Stimulated activated CD4-positive, alpha-beta T cell treated with anti-CD3 and anti-CD28 coated beads, Interleukin-1b, Interleukin-23, amount 100 ng/mL, for 4 hours (primary cell): ENCODE measurements around the gene KIF16B.
"Not testable (repeated sequence)": the region's sequence is repeated elsewhere in the genome, so short reads cannot be mapped to it uniquely, and the experiment has no call there.

Experiments used
- DNase-seq, 2 donors: peaks; one replicate each; pipeline ENCODE4 v3.0.0-alpha.2; 2020; ENCODE audit warnings: low read depth in 2 of 2

The KIF16B gene

DNA sequence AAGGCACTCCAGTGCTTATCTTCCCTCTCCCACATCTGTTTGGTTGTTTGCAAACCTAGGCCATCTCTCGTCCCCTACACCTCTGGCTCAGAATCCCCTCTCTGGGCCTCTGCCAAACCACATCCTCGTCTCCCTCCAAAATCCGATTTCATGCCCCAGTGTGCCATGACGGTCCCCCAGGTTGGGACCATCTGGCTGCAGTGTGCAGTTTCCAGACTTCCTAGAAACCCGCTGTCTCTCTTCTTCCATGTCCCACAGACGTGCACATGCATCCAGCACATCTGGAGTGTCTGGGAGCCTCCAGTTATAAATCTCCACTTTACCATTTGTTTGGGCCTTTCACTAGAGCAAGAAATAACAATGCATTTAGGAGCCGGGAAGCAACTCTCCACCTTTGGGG lies 316.2 kb downstream of the KIF16B start:
- no peak for DNase-seq

DNA sequence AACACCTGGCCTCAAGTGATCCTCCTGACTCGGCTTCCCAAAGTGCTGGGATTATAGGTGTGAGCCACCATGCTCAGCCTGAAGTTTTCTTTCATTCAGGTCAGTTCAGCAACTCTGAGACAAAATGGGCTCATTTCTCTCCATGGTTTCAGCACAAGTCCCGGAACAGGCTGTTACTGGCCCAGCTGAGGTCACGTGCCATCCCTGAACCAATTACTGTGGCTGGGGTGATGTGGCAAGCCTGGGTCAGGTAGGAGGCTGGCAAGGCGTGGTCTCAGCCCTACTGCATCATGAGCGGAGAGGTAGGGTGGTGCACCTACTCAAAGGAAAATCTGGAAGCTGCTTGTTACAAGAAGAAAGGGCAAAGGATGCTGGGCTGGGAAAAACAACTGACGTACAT lies 326.4 kb downstream of the KIF16B start:
- DNase-seq: no peak

DNA sequence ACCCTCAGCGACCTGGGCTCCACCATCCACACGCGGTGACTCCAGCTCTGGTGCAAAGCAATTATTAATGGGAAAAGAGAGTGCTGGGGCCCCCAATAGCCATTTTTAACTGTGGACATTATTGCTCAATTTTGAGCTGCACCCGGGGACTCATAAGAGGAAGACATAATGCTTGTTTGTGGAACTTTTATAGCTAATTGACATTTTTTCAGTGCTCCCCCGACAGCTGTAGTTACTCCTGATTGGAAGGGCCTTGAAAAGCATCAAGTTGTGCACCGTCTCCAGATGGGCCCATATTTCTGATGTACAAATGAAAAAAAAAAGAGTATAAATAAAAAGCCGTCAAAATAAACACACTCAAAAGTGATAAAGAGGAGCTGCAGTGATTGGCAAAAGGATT lies 327.0 kb downstream of the KIF16B start:
- no peak for DNase-seq

DNA sequence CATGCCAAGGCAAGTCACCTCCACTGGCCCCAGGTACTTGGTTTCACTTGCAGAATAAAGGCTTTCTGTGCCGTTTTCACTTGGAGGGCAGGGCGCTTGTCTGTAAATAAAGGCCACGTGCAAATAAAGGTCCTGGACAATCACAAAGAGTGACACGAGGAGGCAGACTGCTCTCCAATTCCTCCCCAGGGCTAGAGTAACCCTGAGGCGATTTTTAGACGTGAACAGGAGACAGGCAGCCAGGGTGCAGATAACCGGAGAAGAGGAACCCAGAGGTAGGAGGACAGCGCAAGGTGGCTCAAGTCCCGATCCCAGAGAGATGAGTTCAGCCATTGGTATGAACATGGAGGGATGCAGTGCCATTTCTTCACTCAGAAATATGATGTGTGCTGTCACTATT lies 327.4 kb downstream of the KIF16B start:
- DNase-seq: no peak

DNA sequence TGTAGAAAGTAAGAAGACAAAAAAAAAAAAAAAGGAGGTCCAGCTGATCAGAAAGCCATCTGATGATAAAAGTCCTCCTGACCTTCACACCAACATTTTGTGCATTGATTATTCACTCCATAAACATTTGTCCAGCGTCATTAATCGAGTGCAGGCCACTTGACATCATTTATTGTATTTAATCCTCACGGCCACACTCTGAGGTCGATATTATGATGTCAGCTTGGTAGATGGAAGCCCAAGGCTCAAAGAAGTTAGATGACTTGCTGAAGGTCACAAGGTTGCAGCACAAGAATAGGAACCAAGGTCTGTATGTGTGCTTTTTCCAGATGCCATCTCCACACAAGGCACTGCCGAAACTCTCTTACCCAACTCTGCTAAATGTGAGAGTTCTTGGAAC lies 328.4 kb downstream of the KIF16B start:
- DNase-seq: no peak

DNA sequence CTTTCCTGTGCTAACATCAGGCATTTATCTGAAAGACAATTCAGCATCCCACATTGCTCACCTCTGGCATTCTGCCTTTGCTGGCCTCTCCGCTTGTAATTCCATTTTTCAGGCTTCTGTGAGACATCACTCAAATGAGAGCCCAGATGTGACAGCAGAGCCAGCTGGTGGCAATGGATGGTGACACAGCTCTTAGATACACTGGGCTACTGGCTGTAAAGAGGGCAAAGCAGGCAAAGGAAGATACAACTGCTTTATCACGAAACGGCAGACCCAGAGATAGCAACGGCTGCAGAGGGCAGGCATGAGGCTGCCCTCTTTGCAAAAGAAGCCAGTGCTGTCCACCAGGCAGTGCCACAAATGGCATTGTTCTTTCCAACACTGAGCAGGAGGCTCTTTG lies 329.8 kb downstream of the KIF16B start:
- DNase-seq: no peak

DNA sequence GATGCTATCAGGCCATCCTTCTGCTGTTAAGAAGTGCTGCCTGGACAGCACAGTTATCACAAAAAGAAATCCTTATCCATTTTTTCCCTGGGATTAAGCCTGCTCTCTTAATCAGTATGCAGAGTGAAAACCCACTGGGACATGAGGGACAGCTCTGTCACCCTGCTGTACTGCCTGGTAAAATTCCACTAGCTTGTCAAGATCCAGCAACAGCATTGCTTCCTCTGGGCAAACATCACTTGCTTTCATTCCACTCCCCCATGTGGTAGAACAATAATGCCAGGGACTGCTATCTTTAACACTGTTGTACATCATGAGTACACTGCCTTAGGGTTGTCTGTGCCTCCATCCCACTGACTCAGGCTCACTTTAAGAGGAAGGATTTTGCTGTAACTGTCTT lies 331.3 kb downstream of the KIF16B start:
- no peak for DNase-seq

DNA sequence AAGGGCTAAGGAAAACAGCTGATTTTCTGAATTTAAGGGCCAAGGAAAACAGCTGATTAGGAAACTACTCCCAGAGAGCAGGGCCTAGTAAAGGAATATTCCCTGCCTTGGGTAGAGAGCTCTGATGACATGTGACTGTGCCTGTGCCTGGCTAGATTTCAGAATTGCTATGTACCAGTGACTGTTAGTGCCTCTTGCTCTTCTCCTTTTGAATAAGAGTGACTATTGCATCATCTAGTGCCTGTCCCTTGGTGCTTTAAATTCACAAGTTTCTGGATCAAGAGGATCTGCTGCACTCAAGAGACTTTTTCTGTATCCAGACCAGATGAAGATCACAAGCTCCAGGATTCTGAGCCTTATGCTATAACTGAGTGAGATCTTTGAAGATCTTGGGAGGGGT lies 332.9 kb downstream of the KIF16B start:
- no peak for DNase-seq

DNA sequence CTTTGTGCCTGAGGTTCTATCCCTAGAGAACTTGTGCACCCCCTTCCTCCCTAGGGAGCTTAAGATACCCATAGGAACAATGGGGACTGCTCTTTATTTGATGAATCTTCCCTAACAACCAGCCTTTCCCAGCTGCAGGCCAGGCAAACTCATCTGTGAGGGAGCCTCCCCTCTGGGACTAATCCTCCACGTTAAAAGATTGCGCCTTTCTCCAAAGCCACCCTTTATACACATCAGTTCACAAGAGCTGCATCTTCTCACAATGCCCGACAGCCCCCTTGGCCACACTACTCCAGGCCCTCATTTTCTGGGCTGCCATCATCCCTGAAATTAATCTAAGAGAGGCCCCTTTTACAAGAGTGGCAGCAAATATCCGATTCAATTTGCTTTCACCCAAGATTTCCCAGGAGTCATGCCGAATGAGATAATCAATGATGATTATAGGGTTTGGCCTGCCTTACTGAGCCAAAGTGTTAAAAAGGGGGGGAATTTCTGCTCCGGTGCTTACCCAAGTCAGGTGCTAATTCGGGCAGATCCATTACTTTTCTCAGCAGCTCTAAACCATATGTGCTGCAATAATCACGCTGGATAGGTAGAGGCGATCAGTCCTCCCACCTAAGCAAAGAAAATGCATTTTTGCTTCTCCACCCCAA lies 336.5 kb downstream of the KIF16B start:
- DNase-seq: no peak

DNA sequence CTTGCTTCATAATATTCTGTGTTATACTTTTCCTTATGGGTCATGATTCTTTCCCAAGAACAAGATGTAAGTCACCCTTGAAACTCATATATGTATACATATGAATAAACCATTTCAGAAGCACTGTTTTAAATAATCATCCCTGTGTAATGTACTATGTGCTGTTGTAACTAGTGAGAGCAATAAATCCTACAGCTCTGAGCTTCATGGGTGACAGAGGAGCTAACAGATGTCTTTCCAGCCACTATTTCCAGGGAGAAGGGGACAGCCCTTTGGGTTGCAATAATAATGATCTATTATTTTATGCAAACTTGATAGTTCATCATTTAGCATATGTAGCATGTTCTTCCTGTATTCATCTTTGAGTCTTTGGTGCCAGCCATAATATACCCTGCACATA lies 342.8 kb downstream of the KIF16B start:
- DNase-seq: no peak

DNA sequence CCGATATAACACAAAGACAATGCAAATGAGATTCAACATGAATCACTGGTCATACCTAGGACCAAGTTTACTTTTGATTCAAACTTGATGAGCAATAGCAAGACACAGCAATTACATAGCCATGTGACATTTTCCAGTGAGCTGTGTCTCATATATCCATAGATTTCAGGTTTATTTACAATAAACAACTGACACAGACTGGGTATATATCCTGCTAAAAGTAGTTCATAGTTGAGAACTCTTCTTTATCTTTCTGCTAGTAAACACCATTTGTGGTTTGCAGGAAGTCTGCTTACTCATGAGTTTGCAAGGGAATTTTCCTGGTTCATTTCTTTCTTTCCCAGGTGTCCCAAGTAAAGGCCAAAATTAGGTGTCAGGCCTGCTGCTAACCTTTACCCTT lies 343.4 kb downstream of the KIF16B start:
- no peak for DNase-seq

DNA sequence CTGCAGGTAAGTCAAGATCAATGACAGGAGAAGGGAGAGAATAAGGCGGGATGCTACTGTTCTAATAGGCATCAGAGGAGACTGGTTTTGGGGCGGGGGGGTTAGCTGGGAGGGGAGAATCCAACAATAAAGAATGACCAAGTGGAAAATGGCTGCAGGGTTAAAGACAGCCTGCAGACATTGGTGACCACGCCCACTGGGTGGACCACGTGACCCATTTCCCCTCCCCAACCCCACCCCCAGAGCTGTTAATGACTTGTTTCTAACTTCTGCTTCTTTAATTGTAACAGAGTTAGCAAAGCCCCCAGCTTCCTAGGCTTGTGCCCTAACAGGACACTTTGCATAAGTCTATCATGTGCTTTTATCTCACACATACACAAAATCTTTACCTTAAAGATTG lies 344.5 kb downstream of the KIF16B start:
- DNase-seq: no peak

DNA sequence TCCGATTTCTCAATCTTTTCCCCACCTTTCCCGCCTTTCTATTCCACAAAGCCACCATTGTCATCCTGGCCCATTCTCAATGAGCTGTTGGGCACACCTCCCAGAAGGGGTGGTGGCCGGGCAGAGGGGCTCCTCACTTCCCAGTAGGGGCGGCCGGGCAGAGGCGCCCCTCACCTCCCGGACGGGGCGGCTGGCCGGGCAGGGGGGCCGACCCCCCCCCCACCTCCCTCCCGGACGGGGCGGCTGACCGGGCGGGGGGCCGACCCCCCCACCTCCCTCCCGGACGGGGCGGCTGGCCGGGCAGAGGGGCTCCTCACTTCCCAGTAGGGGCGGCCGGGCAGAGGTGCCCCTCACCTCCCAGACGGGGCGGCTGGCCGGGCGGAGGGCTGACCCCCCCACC lies 346.3 kb downstream of the KIF16B start:
- DNase-seq: not testable (repeated sequence)

DNA sequence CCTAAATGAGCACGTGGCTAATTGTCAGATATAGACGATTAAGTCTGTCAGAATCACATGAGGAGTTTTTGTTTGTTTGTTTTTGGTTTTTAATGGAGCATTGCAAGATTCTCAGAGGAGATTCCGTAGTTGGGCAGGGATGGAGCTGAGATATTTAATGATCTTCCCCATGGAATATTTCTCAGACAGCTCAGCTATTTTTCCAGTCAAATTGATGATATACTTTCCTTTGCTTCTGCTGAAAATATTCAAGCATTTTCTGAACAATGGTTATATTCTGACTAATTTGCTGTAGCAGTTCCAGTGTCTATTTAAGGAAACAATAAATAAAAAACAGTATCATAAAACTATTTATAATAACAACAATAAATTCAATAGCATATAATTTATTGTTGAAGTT lies 348.4 kb downstream of the KIF16B start:
- no peak for DNase-seq

DNA sequence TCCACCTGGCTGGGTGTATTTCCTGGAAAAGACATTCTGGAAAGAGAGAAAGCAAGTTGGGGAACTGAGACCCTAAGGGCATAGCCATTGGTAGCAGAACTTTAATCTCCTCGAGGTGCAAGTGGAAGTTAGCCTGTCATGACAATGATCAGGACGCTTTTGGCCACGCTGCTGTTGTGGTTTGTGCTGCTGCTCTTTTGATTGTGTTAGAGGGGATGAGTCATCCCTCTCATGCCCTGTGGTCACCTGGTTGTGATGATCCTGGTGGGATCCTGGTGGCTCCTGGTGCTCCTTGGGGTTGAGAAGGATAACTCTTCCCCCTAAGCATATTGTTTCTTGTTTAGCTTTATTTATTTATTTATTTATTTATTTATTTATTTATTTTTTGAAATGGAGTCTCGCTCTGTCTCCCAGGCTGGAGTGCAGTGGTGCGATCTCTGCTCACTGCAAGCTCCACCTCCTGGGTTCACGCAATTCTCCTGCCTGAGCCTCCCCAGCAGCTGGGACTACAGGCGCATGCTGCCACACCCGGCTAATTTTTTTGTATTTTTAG lies 350.3 kb downstream of the KIF16B start:
- DNase-seq: no peak
